IMR-90 (cell line): ENCODE measurements around the gene CCN5. TPM values are rescaled to one million over a fixed set of nuclear protein-coding genes. Genes with fewer than 3 reads are reported as not detected.

Source experiments
- ATAC-seq: fragments of 200-7000 bp; cut with Tn5 transposase; 2 replicates; pipeline ENCODE4 v1.9.1; 2020; ENCODE audit warnings: low read depth, mild to moderate bottlenecking, moderate library complexity
- BruUV-seq: library from RNA; stranded (reverse); fragments of 400-500 nt; replicated peaks from 2 replicates; lab custom pipeline; 2021; lab: Mats Ljungman, UMichigan
- CTCF ChIA-PET: fragments of 300-600 bp; formaldehyde crosslinking; extraction: SDS; loops from one replicate; lab custom pipeline; 2021; ENCODE audit warnings: antibody characterized with exemption; lab: Yijun Ruan, JAX
- POLR2A ChIA-PET: fragments of 300-600 bp; sonication (Branson Sonifier 250); formaldehyde crosslinking; loops from one replicate; lab custom pipeline; 2022; ENCODE audit warnings: antibody characterized with exemption; ENCODE audit not compliant: unreplicated experiment; lab: Charles Lee
- DNase-seq: peaks from one replicate; pipeline ENCODE4 v3.0.0; 2013
- H2AFZ ChIP-seq: replicated peaks from 2 replicates; pipeline ENCODE3; 2013; ENCODE audit warnings: low read length, mild to moderate bottlenecking; ENCODE audit not compliant: poor library complexity
- H2AK5ac ChIP-seq: 2 replicates; pipeline ENCODE4 v1.6.1; 2013; ENCODE audit warnings: low read depth, low read length, inconsistent platforms
- H2AK9ac ChIP-seq: replicated peaks from 2 replicates; pipeline ENCODE3; 2013; ENCODE audit warnings: mild to moderate bottlenecking, low read depth, low read length, moderate library complexity; ENCODE audit not compliant: poor library complexity
- H2BK120ac ChIP-seq: 2 replicates; pipeline ENCODE4 v1.6.1; 2013; ENCODE audit warnings: low read depth, low read length, inconsistent platforms
- H2BK15ac ChIP-seq: 3 replicates; pipeline ENCODE4 v1.6.1; 2013; ENCODE audit warnings: low read depth, low read length, inconsistent platforms
- H2BK20ac ChIP-seq: 2 replicates; pipeline ENCODE4 v1.6.1; 2013; ENCODE audit warnings: low read depth, mild to moderate bottlenecking, inconsistent platforms, low read length, moderate library complexity
- H2BK5ac ChIP-seq: 2 replicates; pipeline ENCODE4 v1.6.1; 2013; ENCODE audit warnings: mild to moderate bottlenecking, low read depth, low read length, inconsistent platforms; ENCODE audit not compliant: poor library complexity, severe bottlenecking
- H3K14ac ChIP-seq: replicated peaks from 2 replicates; pipeline ENCODE4 v1.6.1; 2013; ENCODE audit warnings: low read depth, low read length, inconsistent platforms
- H3K18ac ChIP-seq: 2 replicates; pipeline ENCODE4 v1.6.1; 2013; ENCODE audit warnings: low read depth, low read length, control low read depth
- H3K23ac ChIP-seq: 2 replicates; pipeline ENCODE4 v1.6.1; 2013; ENCODE audit warnings: low read depth, low read length, inconsistent platforms
- H3K27ac ChIP-seq: 2 replicates; pipeline ENCODE4 v1.5.1; 2013; ENCODE audit warnings: mild to moderate bottlenecking, control low read depth, low read length; ENCODE audit not compliant: insufficient read depth
- H3K27me3 ChIP-seq: 2 replicates; pipeline ENCODE4 v1.6.1; 2013; ENCODE audit warnings: low read length; ENCODE audit not compliant: control insufficient read depth, insufficient read depth
- H3K36me3 ChIP-seq: 2 replicates; pipeline ENCODE4 v1.6.1; 2013; ENCODE audit warnings: low read length, mixed read lengths; ENCODE audit not compliant: control insufficient read depth, insufficient read depth
- H3K4ac ChIP-seq: 2 replicates; pipeline ENCODE4 v1.6.1; 2013; ENCODE audit warnings: low read depth, low read length, inconsistent platforms
- H3K4me1 ChIP-seq: 2 replicates; pipeline ENCODE4 v1.6.1; 2013; ENCODE audit warnings: low read length, mixed read lengths; ENCODE audit not compliant: control insufficient read depth, insufficient read depth
- H3K4me2 ChIP-seq: 2 replicates; pipeline ENCODE4 v1.6.1; 2013; ENCODE audit warnings: low read depth, mild to moderate bottlenecking, control low read depth, low read length, moderate library complexity
- H3K4me3 ChIP-seq: 2 replicates; pipeline ENCODE4 v1.5.1; 2013; ENCODE audit warnings: low read depth, mild to moderate bottlenecking, control low read depth, low read length, moderate library complexity; ENCODE audit not compliant: insufficient read depth
- H3K56ac ChIP-seq: 2 replicates; pipeline ENCODE4 v1.6.1; 2013; ENCODE audit warnings: low read length, inconsistent platforms; ENCODE audit not compliant: insufficient read depth; ENCODE audit errors: extremely low read depth
- H3K79me1 ChIP-seq, 2 experiments: 2 replicates each; pipeline ENCODE4 v1.6.1; 2013; ENCODE audit warnings: low read length in 2 of 2, inconsistent platforms in 1 of 2, low read depth in 1 of 2
- H3K9ac ChIP-seq: 2 replicates; pipeline ENCODE4 v1.6.1; 2013; ENCODE audit warnings: low read depth, low read length, control low read depth
- H3K9me1 ChIP-seq: 2 replicates; pipeline ENCODE4 v1.6.1; 2013; ENCODE audit warnings: low read length, inconsistent platforms; ENCODE audit not compliant: insufficient read depth
- H3K9me3 ChIP-seq: 2 replicates; pipeline ENCODE4 v1.6.1; 2013; ENCODE audit warnings: low read length; ENCODE audit not compliant: control insufficient read depth, insufficient read depth
- H4K20me1 ChIP-seq: 2 replicates; pipeline ENCODE4 v1.6.1; 2013; ENCODE audit warnings: low read length, inconsistent platforms; ENCODE audit not compliant: insufficient read depth
- H4K5ac ChIP-seq: 2 replicates; pipeline ENCODE4 v1.6.1; 2013; ENCODE audit warnings: mild to moderate bottlenecking, low read depth, low read length, control low read depth
- H4K8ac ChIP-seq, 2 experiments: 2 replicates each; pipeline ENCODE4 v1.6.1; 2013; ENCODE audit warnings: low read depth in 2 of 2, low read length in 2 of 2, control low read depth in 1 of 2, inconsistent platforms in 1 of 2
- H4K91ac ChIP-seq: 2 replicates; pipeline ENCODE4 v1.6.1; 2013; ENCODE audit warnings: low read depth, low read length, inconsistent platforms; ENCODE audit not compliant: insufficient read depth
- CHD1 ChIP-seq: IDR thresholded peaks from 2 replicates; pipeline ENCODE4 v1.6.1; 2012; ENCODE audit warnings: low read depth, low read length, improper control_type of control experiment
- FOS ChIP-seq: fragments of 150-350 bp; IDR thresholded peaks from 2 replicates; pipeline ENCODE4 v1.6.1; 2016; ENCODE audit warnings: low read depth, low read length
- MAZ ChIP-seq: IDR thresholded peaks from 2 replicates; pipeline ENCODE4 v1.6.1; 2012; ENCODE audit warnings: low read depth, mild to moderate bottlenecking, low read length, improper control_type of control experiment, moderate library complexity, borderline replicate concordance
- MXI1 ChIP-seq: IDR thresholded peaks from 2 replicates; pipeline ENCODE4 v1.6.1; 2012; ENCODE audit warnings: low read depth, mild to moderate bottlenecking, low read length, moderate library complexity, borderline replicate concordance
- NFE2L2 ChIP-seq: fragments of 150-350 bp; IDR thresholded peaks from 2 replicates; pipeline ENCODE4 v1.6.1; 2016; ENCODE audit warnings: low read depth, mild to moderate bottlenecking, low read length
- POLR2A ChIP-seq: IDR thresholded peaks from 2 replicates; pipeline ENCODE4 v1.6.1; 2012; ENCODE audit warnings: mild to moderate bottlenecking, low read depth, low read length
- RAD21 ChIP-seq: IDR thresholded peaks from 2 replicates; pipeline ENCODE4 v1.6.1; 2012; ENCODE audit warnings: low read length, improper control_type of control experiment
- RCOR1 ChIP-seq: IDR thresholded peaks from 2 replicates; pipeline ENCODE4 v1.6.1; 2012; ENCODE audit warnings: mild to moderate bottlenecking, low read length, improper control_type of control experiment; ENCODE audit not compliant: insufficient replicate concordance
- RFX5 ChIP-seq: IDR thresholded peaks from 2 replicates; pipeline ENCODE4 v1.8.0; 2012; ENCODE audit warnings: low read depth, mild to moderate bottlenecking, low read length, moderate library complexity
- SMC3 ChIP-seq: fragments of 150-350 bp; IDR thresholded peaks from 2 replicates; pipeline ENCODE4 v1.6.1; 2016; ENCODE audit warnings: low read depth, mild to moderate bottlenecking, antibody characterized with exemption, low read length, moderate library complexity
- WGBS, 2 experiments: methylation state at CpG; one replicate each; pipeline versions ENCODE4 v1.1.5 to v1.1.7; 2013; ENCODE audit warnings: missing lambda C conversion rate in 2 of 2; ENCODE audit not compliant: insufficient read length in 1 of 2; ENCODE audit errors: extremely low coverage in 2 of 2; 5-methylcytosine and 5-hydroxymethylcytosine counted together
- dilution Hi-C: fragments of 300-500 bp; cut with HindIII; formaldehyde crosslinking; loops from one replicate; pipeline ENCODE4 v1.14.3; 2018; ENCODE audit warnings: low sequenced_read_pairs; ENCODE audit not compliant: unreplicated experiment
- in situ Hi-C: fragments of 300-500 bp; cut with MboI; formaldehyde crosslinking; loops from 3 replicates; pipeline ENCODE4 v1.14.3; 2019; ENCODE audit warnings: low sequenced_read_pairs, inconsistent platforms, mixed read lengths
- intact Hi-C: fragments of 100-400 bp; cut with micrococcal nuclease; formaldehyde crosslinking; loops from 2 replicates; pipeline ENCODE4 v1.10.0; 2022
- polyA plus RNA-seq, 3 experiments: library from polyadenylated mRNA; depleted of rRNA; stranded (reverse); fragments of >200 nt; gene quantifications; 2 replicates each; pipeline ENCODE4 v1.2.3, GENCODE V29; 2012; ENCODE audit warnings: low replicate concordance in 1 of 3
- total RNA-seq: library from RNA; depleted of rRNA; stranded (reverse); fragments of >200 nt; gene quantifications from 2 replicates; pipeline ENCODE4 v1.2.3, GENCODE V29; 2012
- TF ChIP-seq, protein P1 (sequence below): fragments of 150-350 bp; IDR thresholded peaks from 2 replicates; pipeline ENCODE4 v1.6.1; 2017; ENCODE audit warnings: mild to moderate bottlenecking, antibody characterized with exemption, low read length, low read depth
- TF ChIP-seq, protein P2 (sequence below): conservative IDR thresholded peaks from 2 replicates; pipeline ENCODE4 v1.5.1; 2012; ENCODE audit warnings: mild to moderate bottlenecking, low read depth, low read length, improper control_type of control experiment

CCN5 gene
- total and polyA plus RNA-seq, 2 of the 4 experiments (the other 2 are of a cell fraction): not detected

DNA sequence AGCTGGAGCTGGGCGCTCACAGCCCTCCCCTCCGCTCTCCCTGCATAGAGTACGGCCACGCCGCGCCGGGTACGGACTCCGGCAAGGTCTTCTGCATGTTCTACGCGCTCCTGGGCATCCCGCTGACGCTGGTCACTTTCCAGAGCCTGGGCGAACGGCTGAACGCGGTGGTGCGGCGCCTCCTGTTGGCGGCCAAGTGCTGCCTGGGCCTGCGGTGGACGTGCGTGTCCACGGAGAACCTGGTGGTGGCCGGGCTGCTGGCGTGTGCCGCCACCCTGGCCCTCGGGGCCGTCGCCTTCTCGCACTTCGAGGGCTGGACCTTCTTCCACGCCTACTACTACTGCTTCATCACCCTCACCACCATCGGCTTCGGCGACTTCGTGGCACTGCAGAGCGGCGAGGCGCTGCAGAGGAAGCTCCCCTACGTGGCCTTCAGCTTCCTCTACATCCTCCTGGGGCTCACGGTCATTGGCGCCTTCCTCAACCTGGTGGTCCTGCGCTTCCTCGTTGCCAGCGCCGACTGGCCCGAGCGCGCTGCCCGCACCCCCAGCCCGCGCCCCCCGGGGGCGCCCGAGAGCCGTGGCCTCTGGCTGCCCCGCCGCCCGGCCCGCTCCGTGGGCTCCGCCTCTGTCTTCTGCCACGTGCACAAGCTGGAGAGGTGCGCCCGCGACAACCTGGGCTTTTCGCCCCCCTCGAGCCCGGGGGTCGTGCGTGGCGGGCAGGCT, 35.1 kb downstream of the CCN5 start:
- BruUV-seq: no TSS peak
- no peak for DNase-seq
- Histone ChIP-seq H3K9me1 (no peaks in the 10 kb centered on the region), H2BK120ac (no peak overlapping the region), H3K79me1 (no peaks in the 10 kb centered on the region), H3K9ac (no peak overlapping the region), H3K56ac (no peak overlapping the region), H2AK5ac (no peak overlapping the region), H3K27ac (no peak overlapping the region), H4K5ac (no peak overlapping the region), H4K91ac (no peak overlapping the region), H3K4ac (no peak overlapping the region), H3K4me2 (peak overlapping the region; percentile 23; the same call in 1 of the 2 replicates), H2BK5ac (no peak overlapping the region), H4K8ac (no peak overlapping the region), H3K23ac (no peak overlapping the region), H3K9me3 (no peaks in the 10 kb centered on the region), H3K4me1 (peaks cover 1% of the 10 kb centered on the region; the same call in 1 of the 2 replicates), H3K27me3 (peaks cover 62% of the 10 kb centered on the region), H3K18ac (no peak overlapping the region), H2BK20ac (no peak overlapping the region), H3K36me3 (no peaks in the 10 kb centered on the region), H3K4me3 (no peak overlapping the region), H3K14ac (no peak overlapping the region), H2AK9ac (no peak overlapping the region), H2BK15ac (no peak overlapping the region), H4K20me1 (no peaks in the 10 kb centered on the region; the same call in 1 of the 2 replicates), H2AFZ (peak overlapping the region; percentile 63)
- 30% methylated on average over 19 of the region's 73 CpGs; no CpG with 5 or more reads in 1 of the 2 experiments for WGBS, 2 experiments
- CTCF ChIA-PET: interaction anchor here (1.0 kb wide), 1 partner anchor 69 kb away, joined by 3 read pairs; no protein-coding TSS in a partner anchor
- dilution Hi-C loops: no loop called here
- in situ Hi-C loops: no loop called here
- intact Hi-C loops: no loop called here
- peak; percentile 33; the same call in 1 of the 2 replicates for ATAC-seq
- POLR2A ChIA-PET: no interaction called here
- TF ChIP-seq RCOR1: no peak
- no peak for TF ChIP-seq CHD1
- TF ChIP-seq SMC3: peak; percentile 16; the same call in 1 of the 2 replicates
- no peak for TF ChIP-seq FOS
- no peak for TF ChIP-seq RFX5
- peak; percentile 27 for TF ChIP-seq RAD21
- TF ChIP-seq MAZ: no peak
- TF ChIP-seq NFE2L2: no peak
- TF ChIP-seq, protein P1, sequence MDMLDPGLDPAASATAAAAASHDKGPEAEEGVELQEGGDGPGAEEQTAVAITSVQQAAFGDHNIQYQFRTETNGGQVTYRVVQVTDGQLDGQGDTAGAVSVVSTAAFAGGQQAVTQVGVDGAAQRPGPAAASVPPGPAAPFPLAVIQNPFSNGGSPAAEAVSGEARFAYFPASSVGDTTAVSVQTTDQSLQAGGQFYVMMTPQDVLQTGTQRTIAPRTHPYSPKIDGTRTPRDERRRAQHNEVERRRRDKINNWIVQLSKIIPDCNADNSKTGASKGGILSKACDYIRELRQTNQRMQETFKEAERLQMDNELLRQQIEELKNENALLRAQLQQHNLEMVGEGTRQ: no peak
- TF ChIP-seq MXI1: no peak
- TF ChIP-seq, protein P2, sequence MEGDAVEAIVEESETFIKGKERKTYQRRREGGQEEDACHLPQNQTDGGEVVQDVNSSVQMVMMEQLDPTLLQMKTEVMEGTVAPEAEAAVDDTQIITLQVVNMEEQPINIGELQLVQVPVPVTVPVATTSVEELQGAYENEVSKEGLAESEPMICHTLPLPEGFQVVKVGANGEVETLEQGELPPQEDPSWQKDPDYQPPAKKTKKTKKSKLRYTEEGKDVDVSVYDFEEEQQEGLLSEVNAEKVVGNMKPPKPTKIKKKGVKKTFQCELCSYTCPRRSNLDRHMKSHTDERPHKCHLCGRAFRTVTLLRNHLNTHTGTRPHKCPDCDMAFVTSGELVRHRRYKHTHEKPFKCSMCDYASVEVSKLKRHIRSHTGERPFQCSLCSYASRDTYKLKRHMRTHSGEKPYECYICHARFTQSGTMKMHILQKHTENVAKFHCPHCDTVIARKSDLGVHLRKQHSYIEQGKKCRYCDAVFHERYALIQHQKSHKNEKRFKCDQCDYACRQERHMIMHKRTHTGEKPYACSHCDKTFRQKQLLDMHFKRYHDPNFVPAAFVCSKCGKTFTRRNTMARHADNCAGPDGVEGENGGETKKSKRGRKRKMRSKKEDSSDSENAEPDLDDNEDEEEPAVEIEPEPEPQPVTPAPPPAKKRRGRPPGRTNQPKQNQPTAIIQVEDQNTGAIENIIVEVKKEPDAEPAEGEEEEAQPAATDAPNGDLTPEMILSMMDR: peak; percentile 42
- TF ChIP-seq POLR2A: no peak
